OCI-LY3 (cell line): ENCODE results near the gene TBX1.

Experiments used
- CTCF ChIP-seq: fragments of 200-600, 300-600 bp; sonication (generic); IDR thresholded peaks from 2 replicates; pipeline ENCODE4 v1.5.1; 2014; ENCODE audit warnings: antibody characterized with exemption, low read length, low read depth
- EZH2phosphoT487 ChIP-seq: fragments of 200-600 bp; shearing (Covaris generic); IDR thresholded peaks from 2 replicates; pipeline ENCODE4 v1.6.1; 2018; ENCODE audit warnings: antibody characterized with exemption, mixed run types, low read depth

DNA sequence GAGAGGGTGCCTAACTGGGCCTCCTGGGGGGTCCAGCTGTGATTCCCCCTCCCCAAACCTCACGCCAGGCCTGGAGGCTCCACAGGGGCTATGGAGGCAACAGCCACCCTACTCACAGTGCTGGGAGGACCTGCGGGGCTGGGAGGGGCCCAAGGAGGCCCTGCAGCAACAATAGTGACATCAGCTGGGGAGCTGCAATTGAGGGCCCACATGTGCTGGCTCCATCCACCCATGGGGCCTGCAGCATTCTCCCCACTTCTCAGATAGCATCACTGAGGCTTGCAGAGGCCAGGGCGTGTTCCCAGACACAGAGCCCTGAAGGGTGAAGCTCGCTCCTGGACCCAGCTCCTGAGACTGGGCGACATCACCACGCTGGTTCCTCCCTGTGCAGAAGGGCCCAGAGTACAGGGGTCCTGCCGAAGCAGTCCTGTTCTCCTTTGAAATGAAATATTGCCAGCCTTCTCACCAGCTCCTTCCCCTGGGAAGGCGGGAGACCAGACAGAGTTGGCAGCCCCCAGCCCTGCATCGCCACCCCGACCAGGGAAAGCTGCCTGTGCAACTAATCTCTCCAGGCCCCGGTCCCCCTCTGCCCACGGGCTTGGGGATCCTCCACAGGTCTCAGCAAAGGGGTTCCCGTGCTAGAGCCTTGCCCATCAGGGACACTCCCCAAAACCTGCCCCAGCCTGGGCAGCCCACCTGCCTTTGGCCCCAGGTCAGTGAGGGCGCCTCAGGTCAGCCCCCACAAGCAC, 8.9 kb upstream of the TBX1 start:
- TF ChIP-seq CTCF, result no peak
- no peak for TF ChIP-seq EZH2phosphoT487
